Dermis microvascular lymphatic vessel endothelial cell (primary cell): ENCODE measurements around the gene GNAQ. TPM values are rescaled to one million over a fixed set of nuclear protein-coding genes. Genes with fewer than 3 reads are reported as not detected.
"Not testable (repeated sequence)": the region's sequence is repeated elsewhere in the genome, so short reads cannot be mapped to it uniquely, and the experiment has no call there.

Source experiments
- DNase-seq, 2 donors: peaks; one replicate each; pipeline versions ENCODE4 v3.0.0 to v3.0.0-alpha.2; 2010; ENCODE audit warnings: low read depth in 2 of 2
- total RNA-seq: library from RNA; depleted of rRNA; stranded (reverse); fragments of >200 nt; gene quantifications from 2 replicates; pipeline ENCODE4 v1.2.1, GENCODE V29; 2014

GNAQ gene
- total RNA-seq, 1 donor from 2014 or later, result 28.6 TPM

DNA sequence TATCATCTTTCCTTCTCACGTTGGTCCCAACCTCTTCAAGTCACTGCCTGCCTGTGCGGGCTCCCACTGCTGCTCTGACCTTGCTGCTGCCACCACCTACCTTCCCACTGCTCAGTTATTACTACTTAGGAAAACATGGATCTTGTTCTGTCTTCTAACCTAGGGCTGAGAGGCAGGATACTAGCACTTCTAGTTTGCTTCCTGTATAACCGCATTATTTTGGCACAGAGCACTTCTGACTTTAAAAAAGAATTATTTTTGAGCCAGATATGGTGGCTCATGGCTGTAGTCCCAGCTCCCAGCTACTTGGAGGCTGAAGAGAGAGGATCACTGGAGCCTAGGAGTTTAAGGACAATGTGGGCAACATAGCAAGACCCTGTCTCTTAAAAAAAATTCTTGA lies 248.1 kb downstream of the GNAQ start:
- peak in 1 of 2 donors; percentile 66 for DNase-seq

DNA sequence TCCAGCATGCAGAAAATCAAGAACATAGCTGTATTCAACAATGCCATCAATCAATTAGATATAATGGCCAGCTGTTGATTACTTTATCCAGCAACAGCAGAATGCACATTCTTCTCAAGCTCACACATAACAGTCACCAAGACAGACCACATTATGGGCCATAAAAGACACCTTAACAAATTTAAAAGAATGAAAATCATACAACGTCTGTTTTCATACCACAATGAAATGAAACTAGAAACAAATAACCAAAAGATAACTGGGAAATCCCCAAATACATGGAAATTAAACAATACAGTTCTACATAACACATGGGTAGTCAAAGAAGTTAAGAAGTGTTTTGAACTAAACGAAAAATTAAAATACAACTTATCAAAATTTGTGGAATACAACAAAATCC lies 252.6 kb downstream of the GNAQ start:
- DNase-seq, result no peak

DNA sequence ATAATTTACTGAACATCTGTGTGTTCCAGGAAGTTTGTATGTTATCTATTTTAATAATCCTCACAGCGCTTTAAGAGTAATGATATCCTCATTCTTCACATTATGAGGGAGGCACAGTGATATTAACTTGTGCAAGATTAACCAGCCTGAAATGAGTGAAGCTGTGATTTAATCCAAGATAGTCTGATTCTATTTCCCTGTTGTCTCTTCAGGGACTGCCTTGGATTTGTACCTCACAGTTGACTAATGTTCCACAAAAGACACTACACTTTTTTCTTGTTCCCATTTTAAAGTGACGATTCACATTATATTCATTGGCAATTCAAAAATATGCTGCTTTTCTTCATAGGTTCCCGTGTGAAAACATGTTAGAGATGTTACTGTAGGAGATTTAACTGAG lies 258.2 kb downstream of the GNAQ start:
- DNase-seq, result no peak

DNA sequence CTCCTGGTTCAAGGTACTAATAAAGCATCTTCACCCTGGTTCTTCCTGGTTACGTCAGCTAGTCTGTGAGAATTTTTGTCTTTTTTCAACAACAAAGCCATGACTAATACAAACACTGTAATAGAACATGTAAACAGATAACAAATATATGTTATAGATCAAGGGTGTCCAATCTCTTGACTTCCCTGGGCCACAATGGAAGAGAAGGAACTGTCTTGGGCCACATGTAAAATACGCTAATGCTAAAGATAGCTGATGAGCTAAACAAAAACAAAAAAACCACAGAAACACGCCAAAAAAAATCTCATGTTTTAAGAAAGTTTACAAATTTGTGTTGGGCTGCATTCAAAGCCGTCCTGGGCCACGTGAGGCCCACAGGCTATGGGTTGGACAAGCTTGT lies 259.0 kb downstream of the GNAQ start:
- DNase-seq, result no peak

DNA sequence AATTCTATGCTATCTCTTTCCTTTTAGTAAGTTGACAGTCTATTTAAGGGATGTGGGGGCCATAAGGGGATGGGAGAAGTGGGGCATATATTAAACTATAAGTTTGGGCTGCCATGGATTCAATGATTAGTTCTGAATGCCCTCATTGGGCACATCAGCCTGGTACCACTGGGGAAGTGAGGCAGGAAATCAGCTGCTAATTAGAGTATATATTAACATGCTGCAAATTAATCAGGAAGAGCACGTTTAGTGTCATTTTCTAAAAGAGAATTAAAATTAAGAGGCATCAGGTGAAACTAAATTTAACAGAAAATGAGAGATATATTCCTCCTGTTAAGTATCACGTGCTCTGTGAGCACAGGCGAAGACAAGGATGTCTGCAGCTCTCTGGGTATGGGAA lies 260.4 kb downstream of the GNAQ start:
- no peak for DNase-seq

DNA sequence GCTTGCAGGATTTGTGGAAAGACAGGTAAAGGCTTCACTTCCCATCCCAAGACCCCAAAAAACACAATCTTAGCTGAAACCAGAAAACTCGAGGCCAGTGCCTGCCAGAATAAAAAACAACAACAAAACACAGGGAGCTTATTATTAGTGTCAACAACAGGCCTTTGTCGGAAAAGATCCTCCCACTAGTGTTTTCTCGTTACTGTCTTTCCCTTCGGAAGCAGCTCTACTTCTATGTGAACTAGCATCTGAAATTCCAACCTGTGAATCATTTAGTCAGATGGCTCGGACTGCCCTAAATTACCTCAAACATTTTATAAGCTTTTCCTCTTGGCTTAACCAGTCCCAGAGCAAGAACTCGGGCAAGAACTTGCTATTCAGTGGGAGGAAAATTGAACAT lies 261.3 kb downstream of the GNAQ start:
- peak in 1 of 2 donors; percentile 25 for DNase-seq

DNA sequence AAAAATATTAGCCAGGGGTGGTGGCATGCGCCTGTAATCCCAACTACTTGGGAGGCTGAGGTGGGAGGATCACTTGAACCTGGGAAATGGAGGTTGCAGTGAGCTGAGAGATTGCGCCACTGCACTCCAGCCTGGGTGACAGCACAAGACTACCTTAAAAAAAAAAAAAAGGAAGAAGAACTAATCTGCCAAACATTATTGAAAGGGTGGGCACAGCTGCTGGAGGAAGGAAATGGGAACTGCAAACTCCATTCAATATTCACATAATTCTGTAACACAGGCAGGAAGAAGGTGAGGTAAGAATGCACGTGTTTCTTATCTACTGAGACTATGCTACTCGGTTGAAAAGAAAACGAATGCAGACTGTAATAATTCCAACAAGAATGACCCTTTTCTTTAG lies 262.4 kb downstream of the GNAQ start:
- peak in 1 of 2 donors; percentile 71 for DNase-seq

DNA sequence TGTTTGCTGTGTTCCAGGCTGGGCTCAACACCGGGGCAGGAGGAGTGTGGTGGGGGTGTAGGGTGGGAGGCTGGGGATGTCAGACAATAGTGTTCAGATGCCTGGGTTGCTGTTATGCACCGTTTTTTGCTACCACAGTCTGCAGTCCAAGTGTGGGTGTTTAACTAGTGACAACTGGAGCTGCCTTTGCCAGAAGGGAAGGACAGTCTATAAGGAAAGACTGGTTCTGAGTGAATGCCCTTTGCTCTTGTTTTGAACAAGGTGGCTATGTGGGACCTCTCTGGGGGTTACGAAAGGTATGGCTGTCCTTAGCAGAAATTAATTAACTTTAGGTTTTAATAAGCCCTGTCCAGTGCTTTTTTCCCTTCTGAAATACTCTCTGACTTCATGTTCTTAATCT lies 265.0 kb downstream of the GNAQ start:
- no peak for DNase-seq

DNA sequence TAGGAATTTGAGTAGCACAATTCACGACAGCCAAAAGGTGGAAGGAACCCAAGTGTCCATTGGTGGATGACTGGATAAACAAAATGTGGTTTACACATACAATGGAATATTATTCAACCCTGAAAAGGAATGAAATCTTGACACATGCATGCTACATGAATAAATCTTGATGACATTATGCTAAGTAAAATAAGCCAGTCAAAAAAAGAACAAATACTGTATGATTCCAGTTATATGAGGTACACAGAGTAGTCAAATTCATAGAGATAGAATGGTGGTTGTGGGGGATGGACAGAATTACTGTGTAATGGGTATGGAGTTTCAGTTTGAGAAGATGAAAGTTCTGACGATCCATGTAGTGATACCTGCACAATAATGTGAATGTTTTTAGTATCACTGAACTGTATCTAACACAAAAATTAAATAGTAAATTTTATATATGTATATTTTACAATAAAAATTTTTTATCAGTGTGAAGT lies 265.8 kb downstream of the GNAQ start:
- DNase-seq, result no peak

DNA sequence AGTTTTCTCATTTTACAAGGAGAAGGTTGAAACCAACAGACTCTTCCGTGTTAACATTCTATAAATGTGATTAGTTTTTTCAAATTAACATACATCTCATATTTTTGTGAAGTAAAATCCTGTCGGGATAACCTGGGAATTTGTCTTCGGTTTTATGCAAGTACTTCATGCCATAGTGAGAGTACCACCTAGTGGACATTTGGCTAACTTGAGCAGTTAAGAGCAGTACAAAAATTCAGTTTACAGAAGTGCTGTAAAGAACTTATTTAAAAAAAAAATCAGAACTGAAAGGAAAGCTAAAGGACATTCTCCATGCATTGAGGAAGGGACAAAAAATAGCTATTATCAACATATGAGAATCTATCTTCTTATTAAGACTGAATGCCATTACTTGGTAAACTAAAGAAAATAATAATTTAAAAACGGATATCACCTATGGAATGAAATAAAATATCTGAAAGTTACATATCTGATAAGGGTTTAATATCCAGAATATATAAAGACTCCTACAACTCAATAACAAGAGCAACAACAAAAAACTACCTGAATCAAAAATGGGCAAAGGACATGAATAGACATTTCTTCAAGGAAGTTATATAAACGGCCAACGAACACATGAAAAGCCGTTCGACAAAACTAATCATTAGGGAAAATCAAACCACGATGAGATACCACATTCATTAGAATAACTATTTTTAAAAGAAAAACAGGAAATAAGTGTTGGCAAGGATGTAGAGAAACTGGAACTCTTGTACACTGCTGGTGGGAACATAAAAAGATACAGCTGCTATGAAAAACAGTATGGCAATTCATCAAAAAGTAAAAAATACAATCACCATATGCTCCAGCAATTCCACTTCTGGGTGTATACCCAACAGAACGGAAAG lies 266.5 kb downstream of the GNAQ start:
- DNase-seq, result peak; percentile 43 to 75

DNA sequence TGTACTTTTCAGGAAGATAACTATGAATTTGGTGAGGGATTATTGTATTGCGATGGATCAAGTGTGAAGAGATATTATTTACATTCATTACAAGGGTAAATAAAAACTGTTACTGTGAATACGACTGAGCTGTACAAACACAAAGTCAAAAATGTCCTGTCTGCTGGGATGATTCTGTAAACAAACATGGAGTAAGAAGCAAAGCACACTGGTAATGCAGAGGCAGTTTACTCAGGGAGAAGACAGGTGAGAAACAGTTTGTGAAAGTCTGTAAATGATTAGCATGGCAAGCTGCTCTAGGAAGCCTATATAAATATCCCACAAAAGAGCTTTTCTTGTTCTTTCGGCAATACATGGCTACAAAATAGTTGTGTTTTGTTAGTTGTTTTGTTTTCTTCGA lies 268.0 kb downstream of the GNAQ start:
- DNase-seq, result no peak

DNA sequence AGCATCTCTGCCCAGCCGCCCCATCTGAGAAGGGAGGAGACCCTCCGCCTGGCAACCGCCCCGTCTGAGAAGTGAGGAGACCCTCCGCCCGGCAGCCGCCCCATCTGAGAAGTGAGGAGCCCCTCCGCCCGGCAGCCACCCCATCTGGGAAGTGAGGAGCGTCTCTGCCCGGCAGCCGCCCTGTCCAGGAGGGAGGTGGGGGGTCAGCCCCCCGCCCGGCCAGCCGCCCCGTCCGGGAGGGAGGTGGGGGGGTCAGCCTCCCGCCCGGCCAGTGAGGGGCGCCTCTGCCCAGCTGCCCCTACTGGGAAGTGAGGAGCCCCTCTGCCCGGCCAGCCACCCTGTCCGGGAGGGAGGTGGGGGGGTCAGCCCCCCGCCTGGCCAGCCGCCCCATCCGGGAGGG lies 270.7 kb downstream of the GNAQ start:
- not testable (repeated sequence) for DNase-seq

DNA sequence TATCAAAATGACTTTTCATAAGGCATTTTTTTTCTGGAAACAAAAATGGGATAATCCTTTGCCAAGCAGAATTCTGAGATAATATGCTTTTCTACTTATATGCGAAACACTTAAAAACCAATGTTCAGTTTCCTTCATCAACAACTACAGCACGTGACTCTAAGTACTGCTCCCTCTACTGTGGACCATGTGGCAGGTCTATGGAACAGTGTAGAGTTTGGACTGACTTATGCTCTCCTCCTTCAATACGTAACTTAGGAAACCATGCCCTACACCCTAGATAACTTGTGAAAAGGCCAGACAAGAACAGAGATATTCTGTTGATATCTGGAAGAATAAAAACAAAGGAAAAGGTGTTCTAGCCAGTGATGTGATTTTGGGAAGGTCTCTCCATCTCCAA lies 272.2 kb downstream of the GNAQ start:
- no peak for DNase-seq

DNA sequence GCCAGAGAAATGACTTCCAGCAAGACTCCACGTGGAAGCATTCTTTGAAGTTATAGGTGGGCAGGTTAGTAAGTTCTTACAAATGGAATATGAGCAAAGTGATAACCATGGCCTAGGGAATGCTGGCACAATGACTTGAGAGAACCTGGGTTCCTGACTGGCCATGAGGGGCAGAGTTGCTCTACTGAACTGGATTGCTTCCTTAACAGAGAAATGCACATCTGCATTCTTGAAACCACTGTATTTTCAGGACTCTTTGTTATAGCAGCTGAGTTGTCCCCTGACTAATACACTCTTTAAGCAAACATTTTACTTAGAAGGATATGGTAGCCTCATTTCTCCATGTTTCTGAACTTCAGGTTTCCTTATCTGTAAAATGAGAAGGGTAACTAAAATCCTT lies 275.2 kb downstream of the GNAQ start:
- DNase-seq, result no peak

DNA sequence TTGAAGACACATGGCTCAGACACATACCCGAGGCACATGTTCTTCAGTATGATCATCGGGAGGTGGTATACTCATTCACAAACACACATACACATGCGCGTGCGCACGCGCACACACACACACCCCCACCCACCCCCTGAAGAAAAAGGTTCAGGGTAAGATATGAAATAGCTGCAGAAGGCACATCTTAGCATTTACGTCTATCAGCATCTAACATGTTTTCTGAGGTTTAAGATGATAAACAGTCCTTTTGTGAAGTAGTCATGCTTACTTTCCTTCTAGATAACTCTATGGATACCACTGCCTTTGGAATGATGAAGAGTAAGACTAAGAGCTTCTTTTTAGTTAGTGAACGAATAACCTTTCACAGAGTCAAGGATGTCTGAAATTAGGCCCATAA lies 278.4 kb downstream of the GNAQ start:
- DNase-seq, result no peak

DNA sequence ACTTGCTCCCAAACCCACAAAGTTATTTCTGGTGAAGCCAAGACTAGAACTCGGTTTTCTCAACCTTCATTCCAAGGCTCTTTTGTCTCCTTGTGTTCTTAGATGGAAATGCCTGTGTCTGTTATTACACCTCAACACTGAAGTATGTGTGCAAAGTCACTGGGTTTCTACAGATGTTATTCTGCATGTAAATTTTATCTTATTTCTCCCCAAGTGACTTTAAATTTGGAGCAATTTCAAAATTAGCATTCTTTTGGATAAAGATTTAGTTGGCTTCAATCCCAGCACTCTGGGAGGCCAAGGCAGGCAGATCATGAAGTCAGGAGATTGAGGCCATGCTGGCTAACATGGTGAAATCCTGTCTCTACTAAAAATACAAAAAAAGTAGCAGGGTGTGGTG lies 279.1 kb downstream of the GNAQ start:
- no peak for DNase-seq

DNA sequence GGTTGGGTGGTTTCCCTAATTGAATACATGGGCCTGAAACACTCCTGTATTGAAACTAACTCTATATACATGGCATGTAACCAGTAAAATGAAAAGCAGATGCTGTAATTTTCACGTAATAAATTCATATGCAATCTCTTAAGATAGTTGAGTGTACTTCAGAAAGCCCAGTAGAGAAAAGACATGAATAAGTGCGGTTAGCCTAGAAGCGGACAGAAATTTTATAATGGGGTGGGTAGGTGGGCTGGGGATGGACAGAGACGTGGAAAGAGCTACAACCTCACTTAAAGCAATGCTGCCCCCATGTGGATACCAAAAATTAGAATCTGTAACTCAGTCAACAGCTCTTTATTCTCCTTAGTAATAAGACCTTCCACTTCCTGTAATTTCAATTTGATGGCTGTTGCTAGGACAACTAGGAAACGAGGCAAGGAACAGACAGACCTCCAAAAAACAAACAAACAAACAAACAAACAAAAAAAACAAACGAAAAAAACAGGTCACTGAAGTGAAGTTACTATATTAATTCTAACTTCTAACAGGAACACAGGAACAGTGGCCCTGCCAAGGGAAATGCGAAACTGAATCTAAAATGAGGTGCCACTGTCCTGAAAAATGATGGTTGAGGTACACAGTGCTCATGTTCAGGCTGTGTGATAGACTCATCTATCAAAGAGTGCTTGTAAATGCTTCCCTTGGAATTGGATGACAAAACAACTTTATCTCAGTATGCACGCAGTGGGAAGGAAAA lies 280.1 kb downstream of the GNAQ start:
- DNase-seq, result peak; percentile 72 to 87

DNA sequence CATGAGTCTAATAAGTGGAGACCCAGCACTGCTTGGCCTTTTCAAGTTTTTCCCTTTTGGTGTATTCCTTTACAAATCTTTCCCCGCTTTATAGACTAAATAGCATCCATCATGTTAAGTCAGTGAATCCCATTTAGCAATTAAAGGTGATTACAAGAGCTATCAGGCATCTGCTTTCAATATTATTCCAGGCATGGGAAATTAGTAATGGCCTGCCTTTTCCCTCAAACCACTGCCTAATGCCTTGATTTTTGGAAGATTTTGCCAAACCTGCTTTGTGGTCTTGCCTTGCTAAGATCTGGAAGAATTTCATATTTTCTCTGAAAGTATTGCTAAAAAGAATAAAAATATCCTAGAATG lies 280.6 kb downstream of the GNAQ start:
- no peak for DNase-seq

DNA sequence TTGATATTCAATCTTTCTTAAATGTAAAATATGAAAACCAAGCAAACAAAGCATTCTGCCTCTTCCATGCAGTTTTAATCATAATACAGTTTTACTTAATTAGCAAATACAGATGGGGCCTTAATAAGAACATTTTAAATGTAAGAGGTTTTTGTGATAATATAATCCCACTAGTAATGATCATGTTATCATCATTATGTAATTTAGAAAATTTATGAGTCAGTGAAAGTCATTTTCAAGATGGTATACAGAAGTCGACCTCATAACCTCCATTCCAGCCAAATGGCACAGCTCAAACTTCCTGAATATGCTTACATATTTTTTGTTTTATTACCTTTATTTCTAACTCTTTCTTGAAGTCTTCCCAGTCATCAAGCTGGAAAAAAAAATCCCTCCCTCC lies 281.3 kb downstream of the GNAQ start:
- peak in 1 of 2 donors; percentile 51 for DNase-seq

DNA sequence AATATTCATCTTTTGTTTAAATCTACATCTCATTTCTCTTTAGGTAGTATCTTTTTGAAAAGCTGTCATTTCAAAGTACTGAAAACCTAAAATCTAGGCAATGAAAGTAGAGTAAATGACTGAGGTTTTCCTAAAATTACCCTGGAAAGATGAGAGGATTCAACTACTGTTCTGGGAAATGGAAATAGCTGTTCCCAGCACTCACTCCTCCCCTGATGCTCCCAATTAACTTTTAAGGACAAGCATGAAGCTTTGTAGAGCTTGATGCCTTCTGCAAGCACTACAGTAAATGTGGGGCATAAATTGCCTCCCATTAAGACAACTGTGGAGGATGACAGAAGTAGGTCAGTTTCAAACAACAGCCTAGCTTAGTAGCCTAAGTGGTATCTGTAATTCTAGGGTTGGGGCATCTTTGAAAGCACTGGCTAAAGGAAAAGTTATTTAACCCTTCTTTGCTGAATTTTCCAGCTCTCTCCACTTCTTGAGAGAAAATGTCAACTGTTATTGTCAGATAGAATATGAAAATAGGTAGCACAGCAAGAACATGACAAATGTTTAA lies 283.3 kb downstream of the GNAQ start:
- no peak for DNase-seq

DNA sequence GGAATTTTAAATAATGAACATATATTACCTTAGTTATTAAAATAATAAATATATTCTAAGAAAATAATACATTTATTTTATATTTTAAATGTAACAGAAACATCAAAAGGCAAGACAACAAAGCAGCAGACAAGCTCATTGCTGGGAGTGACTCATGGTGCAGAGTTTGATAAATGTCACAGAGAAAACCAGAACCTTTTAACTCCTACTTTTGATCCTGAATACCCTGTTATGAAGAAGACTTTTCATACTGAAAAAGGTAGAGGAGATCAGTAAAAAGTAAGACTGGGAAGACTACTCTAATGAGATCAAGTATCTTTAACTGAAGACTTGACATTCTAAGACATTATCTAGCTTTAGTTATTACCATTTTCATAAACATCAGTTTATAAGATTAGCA lies 284.4 kb downstream of the GNAQ start:
- DNase-seq, result no peak

DNA sequence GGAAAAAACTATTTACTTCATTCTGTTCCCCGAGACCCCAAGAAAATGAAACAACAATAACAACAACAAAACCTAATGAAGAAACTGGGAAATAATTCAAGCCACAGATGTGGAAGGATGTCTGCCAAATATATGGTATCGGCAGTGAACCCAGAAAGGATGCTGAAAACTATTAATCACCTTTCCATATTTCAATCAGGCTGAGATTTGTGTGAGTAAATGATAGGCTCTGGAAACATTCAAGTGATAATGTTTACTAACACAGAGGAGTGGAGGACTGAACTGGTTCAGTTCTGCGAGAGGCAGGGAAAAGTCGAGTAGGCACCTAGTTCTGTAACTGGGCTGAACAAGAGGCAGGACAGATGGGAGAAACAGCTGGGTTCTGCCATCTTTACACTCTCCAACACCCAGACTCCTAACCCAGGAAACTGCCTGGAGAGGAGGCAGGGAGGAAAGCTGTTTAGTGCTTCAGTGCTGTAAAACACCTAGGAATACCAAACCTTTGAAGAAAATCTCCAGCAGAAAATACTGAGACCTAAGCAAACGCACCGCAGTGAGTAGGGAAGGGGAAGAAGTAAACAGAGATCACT lies 286.7 kb downstream of the GNAQ start:
- no peak for DNase-seq
